GM21381 (cell line): Measurements from ENCODE around the gene SCTR.

Source experiments
- ATAC-seq: cut with Tn5 transposase; IDR thresholded peaks from one replicate; pipeline ENCODE4 v1.9.1; 2021; ENCODE audit warnings: mild to moderate bottlenecking, moderate library complexity; ENCODE audit not compliant: unreplicated experiment

Gene SCTR

DNA sequence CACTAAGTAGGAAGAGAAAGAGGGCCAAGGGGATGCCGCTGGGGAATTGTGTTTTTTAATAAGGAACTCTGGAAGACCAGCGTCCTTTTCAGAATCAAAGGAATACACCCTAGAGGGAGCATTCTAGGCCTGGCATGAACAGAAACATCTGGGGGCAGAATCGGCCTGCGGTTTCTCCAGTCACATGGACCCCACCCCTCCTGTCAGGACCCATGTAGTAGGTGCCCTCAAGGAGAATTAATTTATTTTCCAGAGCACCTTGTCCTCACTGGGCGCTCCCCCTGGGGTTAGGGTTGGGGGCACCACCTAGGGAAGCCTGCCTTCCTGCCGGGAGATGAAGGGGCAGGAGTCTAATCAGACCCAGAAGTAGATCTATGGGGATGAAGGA, 48.4 kb downstream of the SCTR start:
- no peak for ATAC-seq

- no peak for ATAC-seq
Measured at GRCh38 chr2:119475225-119475856, 48.9 kb downstream of the SCTR start.

- no peak for ATAC-seq
Measured at GRCh38 chr2:119474371-119475224, 49.7 kb downstream of the SCTR start.

- ATAC-seq: no peak
Measured at GRCh38 chr2:119473621-119474370, 50.5 kb downstream of the SCTR start.

DNA sequence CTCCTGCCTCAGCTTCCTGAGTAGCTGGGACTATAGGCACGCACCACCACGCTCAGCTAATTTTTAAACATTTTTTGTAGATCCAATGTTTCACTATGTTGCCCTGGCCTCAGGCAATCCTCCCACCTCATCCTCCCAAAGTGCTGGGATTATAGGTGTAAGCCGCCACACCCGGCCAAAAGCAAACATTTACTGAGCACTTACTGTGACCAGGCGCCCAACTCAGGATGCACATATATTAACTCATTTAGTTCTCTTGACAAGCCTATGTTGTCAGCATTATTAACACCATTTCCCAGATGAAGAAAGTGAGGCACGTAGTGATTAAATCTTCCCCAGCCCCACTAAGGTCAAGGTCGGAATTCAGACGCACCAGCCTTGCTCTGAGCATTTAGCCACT, 51.5 kb downstream of the SCTR start:
- ATAC-seq: no peak

- ATAC-seq: no peak
Measured at GRCh38 chr2:119469661-119470297, 54.5 kb downstream of the SCTR start.

GRCh38 chr2:119469131-119469530, 55.2 kb downstream of the SCTR start:
- ATAC-seq: no peak

DNA sequence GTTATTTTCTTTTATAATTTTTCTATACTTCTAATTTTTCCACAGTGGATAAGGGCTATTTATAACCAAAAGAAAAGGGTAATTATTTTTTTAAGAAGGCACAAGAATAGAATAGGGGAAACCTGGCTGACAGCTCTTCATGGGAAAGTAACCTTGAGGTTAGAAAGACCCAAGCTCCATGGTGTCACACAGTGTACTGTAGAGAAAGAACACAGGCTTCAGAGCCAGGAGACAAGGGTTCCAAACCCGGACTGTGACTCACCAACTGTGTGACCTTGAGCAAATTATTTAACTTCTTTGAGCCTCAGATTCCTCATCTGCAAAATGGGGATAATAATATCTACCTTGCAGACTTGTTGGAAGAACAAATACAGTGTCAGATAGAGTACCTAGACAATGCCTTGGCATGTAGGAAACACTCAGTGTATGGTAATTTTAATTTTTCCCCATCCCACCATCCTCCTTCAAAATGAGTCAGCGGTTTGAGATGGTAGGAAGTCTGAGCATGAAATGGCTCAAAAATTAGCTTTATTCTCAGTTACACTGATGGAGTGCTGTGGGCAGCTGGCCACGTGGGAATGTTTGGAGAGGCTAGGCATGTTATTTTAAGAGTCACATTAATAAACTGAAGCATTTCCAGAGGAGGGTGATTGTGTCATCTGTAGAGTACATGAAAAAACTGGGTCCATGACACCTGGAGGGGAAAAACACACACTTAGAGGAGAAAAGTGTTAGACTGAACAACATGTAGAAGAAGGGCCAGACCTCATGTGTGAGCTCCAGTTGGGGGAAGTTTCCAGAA, 55.9 kb downstream of the SCTR start:
- no peak for ATAC-seq

DNA sequence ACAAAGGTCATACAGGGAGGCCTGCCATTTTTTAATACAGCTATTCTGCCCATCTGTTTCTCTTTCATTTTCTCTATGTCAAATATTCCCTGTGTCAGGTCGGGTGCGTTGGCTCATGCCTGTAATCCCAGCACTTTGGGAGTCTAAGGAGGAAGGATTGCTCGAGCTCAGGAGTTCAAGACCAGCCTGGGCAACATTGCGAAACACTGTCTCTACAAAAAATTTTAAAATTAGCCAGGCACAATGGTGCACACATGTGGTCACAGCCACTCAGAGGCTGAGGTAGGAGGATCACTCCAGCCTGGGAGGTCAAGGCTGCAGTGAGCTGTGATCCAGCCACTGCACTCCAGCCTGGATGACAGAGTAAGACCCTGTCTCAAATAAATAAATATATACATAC, 57.9 kb downstream of the SCTR start:
- ATAC-seq: no peak

DNA sequence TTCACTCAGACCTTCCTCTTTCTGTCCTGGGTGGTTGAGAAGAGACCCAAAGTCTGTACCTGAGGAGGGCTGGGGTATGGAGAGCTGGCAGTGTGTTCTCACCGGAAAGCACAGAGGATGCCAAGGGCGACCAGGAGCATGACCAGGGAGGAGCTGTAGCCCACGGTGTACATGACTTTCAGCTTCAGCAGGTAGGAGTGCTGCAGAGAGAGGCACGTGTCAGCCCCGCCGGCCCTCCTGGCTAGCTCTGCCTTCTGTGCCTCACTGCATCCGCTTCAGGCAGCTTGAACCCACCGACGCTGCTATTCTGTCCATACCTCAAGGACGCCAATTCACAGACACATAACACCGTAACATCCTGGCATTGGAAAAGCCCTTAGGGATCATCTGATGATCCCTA, 58.6 kb downstream of the SCTR start:
- no peak for ATAC-seq

GRCh38 chr2:119464981-119465380, 59.3 kb downstream of the SCTR start:
- ATAC-seq: no peak

- ATAC-seq: no peak
Measured at GRCh38 chr2:119463990-119464389, 60.3 kb downstream of the SCTR start.

- no peak for ATAC-seq
Measured at GRCh38 chr2:119463136-119463535, 61.1 kb downstream of the SCTR start.

DNA sequence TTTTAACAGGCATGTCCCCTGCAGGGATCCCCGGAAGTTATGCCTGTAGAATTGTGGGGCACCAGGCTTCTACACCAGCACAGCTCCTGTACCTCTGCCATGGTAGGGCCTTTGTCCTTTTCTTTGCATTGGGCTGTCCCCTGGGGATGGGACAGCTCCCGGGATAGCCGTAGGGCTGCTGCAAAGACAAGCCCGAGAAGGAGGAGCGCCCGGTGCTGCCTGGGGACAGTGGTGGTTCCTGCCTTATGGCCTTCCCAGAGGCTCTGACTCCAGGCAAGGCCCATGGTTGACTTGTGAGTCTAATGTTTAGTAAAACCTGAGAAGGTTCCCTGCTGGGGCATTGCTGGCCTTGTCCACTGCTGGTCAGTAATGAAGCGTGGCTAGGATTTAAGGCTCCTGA, 61.7 kb downstream of the SCTR start:
- no peak for ATAC-seq

DNA sequence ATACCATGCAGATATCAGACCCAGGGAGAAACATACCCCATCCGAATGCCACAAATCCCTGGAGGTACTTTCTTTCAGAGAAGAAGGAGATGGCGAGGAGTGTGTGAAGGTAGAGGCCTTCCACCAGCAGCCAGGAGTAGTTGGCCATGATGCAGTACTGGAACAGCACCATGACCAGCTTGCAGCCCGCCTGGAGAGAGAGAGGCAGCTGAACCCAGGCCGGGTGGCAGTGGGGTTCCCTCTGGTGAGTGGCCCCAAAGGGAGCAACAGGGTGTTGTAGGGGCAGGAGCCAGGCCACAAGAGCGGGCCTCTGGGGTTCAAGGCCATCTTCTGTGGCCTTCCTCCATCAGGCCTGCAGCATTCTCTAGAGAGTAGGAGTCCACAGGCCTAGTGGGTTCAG, 62.5 kb downstream of the SCTR start:
- no peak for ATAC-seq

DNA sequence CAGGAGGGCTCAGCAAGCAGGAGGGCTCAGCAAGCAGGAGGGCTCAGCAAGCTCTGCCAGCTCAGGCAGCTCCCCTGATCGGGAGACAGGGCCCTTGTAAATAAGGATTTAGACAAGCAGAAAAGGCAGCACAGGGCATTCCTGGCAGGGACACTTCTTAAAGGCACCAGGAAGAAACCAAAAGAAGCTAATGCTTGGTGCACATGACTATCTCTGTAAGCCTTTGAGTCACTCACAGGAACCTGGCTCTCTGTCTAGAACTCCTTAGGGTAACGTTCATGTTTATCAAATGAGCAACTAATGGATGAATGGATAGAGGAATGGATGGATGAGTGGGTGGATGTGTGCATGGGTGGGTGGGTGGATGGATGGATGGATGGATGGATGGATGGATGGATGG, 64.2 kb downstream of the SCTR start:
- no peak for ATAC-seq

GRCh38 chr2:119455066-119455718, 69.1 kb downstream of the SCTR start:
- no peak for ATAC-seq

- no peak for ATAC-seq
Measured at GRCh38 chr2:119453972-119454593, 70.2 kb downstream of the SCTR start.

- no peak for ATAC-seq
Measured at GRCh38 chr2:119451336-119452050, 72.8 kb downstream of the SCTR start.
